NCI-H446 treated with DMSO at 0.1 percent for 48 hours (cell line): ENCODE results near the gene KIF17.
"Not testable (repeated sequence)": the region's sequence is repeated elsewhere in the genome, so short reads cannot be mapped to it uniquely, and the experiment has no call there.

ENCODE experiments used
- DNase-seq: peaks from one replicate; lab custom pipeline; 2025; lab: John Stamatoyannopoulos, UW

Gene KIF17

DNA sequence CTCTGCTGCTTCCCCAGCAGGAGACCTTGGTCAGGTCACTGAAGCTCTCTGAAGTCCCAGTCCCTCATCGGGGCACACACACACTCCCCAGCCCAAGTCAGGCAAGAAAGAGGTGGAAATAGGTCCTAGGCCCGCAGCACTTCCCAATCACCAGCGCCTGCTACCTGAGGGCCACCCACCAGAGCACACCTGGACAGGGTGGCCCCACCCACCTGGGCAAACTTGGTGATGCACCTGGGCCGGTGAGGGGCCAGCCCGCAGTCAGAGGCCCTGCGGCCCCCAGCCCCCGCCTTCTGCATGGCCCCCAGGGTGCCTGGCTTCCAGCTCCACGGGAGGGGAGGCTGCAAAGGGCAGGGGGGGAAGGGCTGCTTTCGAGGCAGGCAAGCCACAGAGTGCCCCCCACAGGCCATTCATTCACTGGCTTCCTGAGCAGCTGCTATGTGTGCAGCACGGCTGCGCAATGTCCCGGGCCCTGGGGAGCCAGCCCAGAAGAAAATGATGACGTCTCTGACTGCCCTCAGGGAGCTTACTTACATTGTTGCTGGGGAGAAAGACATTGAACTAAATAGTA, 10.0 kb upstream of the KIF17 start:
- DNase-seq, result no peak

DNA sequence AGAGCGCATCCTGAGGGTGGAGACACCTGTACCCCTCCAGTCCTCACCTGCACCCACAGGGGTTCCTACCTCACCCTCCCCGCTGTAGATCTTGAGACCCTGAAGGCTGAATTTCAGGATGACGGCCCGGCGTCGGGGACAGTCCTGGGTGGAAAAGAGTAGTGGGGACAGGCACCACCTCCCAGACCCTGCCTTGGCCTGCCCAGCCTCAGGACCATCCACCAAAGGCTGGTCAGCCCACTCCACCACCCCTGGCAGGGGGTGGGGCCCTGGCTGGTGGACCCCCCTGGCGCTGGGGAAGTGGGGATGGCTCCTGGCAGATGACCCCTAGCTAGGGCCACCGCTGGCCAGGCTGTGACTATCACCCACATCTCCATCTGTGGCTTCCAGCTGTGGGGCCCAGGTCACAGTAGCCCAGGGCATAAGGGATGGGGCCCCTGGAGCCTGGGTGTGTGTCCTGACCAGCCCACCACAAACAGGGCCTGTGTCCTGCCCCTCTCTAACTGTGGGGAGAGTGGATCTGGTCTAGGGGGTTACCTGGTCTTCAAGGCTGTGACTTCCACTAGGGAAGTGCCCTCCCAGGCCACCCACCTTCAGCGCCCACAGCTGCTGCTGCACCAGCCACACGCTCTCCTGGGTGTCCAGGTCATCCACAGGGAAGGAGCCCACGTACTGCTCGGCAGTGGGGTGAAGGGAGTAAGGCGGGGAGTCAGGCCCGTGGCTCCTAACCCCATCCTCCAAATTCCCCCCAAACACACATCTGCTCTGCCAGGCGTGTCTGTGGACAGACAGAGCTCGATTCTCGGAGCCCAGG, 9.3 kb upstream of the KIF17 start:
- DNase-seq, result no peak

DNA sequence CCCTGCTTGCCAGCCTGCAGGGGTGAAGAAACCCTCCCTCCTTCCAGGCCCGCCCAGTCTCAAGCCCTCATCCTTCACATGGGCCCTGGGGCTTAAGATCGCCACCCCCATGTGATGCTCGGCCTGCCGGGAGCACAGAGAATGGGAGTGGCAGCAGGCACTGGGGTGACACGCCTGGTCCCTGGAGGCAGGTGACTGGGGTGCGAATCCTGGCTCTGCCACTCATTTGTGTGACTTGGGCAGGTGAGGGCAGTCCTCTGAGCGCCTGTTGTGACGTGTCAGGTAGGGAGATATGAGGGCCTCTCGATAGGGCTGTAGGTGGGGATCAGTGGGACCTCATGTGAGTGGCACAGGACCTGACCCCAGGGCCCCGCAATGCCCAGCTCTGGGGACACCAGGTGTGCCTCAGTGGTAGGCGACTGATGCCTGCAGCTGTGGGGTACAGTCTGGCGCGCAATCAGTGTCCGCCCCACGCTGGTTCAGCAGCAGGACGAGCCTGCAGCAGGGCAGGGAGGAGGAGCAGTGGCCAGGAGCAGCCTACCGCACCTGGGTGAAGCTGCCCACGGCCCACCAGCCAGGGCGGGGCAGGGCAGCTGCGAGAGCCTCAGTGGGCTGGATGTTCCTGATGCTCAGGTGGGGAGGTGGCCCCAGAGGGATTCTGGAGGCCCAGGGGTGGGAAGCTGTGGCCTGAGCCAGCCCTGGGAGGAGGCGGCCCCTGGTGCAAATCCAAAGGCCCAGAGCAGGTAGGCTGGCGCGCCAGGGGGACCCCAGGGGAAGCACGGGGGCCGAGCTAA, 8.5 kb upstream of the KIF17 start:
- DNase-seq, result no peak

DNA sequence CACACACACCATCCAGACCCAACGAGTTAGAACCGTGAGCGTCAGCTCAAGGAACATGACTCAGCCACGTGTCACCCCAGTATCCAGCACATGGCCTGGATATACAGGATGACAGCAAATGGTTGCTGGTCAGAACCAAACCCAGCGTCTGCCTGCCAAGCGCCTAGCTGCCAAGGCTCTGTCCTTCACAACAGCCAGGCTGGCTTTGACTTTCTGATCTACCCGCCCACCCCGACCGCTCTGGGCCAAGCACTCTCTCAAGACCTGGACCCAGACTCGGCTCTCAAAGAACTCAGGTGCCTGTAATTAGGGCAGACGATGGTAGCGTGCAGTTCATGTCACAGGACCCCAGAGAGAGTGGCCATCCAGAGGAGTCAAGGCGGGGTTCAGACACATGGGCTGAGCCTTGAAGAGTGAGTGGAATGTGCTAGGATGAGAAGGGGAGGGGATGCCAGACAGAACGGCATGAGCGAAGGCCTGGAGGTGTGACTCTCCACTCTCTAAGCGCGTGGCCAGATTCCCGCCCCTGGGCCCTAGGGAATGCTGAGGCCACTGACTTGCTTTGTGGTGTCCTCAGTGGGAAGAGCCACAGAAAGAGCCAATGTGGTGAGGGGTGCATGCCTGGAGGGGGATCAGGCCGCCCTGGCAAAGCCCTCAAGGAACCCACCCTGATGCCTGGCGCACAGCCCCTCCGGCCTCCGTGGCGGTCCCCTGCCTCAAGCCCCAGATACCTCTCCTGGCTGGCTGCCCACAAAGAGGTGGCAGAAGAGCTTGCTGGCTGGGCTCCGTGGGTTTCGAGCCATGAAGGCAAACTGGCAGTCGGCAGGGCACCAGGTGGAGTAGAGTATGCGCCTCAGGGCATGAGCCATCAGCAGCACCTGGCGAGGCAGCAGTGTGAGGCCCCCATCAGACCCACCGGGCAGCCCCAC, 7.6 kb upstream of the KIF17 start:
- no peak for DNase-seq

DNA sequence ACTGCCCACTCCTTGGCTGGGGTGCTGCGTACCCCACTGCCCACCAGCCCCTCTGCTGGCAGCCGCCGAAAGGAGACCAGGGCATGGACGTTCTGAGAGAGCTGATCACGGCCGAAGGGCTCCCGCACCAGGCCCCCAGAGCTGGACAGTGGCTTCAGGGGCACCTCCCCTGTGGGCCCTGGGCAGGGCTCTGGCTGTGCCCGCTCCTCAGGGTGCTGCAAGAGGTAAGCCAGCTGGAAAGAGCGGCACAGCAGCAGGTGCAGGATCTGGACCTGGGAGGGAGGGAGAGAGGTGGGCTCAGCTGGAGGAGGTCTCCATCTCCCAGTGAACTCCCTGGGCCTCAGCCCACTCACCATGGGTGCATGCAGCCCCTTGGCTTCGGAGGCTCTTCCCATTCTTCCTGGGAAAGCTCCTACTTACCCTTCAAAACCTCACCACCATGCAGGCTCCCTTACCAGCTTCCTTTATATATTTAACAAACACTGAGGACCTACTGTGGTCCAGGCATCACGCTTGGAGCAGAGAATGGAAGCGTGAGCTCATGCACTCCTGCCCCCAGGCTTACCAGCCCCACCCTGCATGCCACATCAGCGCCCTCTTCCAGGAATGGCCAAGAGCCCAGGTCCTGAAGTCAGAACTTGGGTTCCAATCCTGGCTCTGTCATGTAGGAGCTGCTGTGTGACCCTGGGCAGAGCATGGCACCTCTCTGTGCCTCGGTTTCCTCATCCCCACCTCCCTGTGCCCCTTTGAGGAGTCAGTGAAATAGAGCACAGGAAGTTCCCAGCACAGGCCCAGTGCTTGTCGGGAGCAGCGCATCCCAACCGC, 6.8 kb upstream of the KIF17 start:
- no peak for DNase-seq

DNA sequence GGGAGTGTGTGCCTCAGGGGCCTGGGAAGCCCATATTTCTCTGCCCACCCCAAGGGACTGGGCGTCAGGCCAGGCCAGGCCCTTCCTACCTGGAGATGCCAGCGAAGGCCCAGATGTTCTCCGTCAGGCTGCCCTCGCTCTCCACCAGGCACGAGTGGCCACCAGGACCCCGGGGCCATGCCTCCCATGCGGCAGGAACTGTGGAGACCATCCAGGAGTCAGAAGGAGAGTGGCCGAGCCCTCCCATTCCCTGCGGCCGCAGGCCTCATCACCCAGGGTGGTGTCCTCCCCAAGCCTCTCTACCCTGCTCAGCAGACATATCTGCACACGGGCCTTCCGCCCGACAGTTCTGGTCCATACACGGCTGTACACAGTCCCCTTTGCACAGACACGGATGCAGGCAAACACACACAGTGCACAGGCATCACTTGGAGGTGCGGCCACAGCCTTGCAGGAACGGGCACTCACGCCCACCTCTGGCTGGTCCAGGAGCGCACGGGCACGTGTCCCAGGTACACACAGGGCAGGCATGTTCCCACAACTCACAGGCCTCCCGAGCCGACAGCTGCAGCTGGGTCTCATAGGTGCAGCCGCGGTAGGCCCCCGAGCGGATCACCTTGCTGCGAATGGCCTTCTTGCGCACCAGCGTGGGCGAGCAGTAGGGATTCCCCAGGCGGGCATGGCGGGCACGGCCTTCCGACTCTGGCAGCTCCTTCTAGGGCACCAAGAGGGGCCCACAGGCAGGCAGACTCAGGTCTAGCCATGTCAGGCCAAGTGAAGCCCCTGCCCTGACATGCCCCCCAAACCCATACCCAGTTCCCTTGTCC, 5.9 kb upstream of the KIF17 start:
- DNase-seq, result no peak

DNA sequence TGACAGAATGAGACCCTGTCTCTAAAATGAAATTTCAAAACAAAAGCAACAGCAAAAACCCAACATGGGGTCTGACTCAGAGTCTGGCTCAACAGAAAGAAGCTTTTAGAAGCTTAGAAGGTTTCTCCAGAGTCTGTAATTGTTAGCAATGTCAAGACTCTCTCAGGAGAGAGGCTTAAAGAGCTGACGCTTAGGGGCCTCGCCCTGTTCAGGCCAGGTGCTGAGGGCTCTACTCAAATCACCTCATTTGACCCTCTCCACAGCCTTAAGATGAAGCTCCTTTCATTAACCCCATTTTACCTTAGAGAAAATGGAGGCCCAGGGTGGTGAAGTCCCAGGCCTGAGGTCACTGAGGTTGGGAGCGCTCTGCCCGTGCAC, 5.3 kb upstream of the KIF17 start:
- no peak for DNase-seq

DNA sequence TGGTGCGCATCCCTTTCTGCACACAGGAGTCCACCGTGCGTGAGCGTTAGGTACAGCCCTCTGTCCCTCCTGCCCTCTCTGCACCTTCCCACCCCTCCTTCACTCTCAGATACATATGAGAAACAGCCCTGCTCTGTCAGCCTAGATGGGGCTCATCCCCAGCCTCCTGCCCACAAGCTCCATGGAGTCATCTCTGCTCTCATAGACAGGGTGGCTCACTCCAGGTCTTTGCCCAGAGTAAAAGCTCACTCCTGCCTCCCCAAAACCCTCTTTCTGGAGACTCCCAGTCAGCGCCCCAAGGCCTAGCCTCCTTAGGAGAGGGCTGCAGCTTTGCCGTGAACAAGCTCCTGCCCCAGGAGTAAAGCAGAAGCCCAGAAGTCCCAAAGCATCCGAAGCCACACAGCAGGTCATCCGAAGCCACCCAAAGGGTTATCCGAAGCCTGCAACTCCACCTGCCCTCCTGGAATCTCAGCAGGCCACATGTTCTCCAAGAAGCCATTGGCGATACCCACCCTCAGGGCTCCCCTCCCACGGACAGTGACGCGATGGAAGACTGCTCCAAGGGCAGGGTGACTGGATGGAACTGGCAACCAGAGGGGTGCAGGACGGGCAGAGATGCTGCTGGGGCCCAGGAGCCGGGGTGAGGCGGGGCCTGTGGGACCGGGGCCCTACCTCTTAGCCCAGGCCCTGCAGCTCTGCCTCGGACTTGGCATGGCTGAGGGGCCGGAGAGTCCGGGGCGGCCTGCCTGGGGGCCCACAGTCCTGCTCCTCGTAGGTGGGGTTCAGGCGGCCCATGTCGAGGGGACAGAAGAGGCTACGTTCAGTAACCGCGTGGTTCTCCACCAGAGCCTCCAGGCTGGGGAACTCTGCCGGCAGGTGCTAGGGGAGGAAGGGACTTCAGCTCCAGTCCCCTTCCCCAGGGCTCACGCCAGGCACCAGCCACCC, 3.6 kb upstream of the KIF17 start:
- DNase-seq, result no peak

DNA sequence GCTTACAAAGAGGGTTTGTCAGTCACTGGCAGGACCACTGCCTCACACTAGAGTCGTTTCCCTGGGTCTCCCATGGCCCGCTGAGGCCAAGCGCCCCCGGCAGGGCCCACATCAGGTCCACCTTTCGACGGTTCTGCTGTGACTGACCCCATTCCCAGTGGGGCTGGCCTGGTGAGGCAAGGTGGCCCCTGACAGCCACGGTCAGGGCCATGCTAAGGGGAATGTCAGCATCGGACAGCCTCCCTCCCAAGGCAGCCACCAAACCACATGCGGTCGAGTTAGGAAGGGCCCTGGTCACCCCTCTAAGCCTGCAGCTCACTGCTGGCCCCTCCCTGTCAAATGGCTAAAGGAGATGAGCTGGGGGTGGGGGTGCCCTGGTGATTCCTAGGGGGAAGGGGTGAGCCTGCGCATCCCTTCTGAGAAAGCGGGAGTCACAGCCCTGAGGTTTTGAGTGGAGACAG, 2.9 kb upstream of the KIF17 start:
- no peak for DNase-seq

DNA sequence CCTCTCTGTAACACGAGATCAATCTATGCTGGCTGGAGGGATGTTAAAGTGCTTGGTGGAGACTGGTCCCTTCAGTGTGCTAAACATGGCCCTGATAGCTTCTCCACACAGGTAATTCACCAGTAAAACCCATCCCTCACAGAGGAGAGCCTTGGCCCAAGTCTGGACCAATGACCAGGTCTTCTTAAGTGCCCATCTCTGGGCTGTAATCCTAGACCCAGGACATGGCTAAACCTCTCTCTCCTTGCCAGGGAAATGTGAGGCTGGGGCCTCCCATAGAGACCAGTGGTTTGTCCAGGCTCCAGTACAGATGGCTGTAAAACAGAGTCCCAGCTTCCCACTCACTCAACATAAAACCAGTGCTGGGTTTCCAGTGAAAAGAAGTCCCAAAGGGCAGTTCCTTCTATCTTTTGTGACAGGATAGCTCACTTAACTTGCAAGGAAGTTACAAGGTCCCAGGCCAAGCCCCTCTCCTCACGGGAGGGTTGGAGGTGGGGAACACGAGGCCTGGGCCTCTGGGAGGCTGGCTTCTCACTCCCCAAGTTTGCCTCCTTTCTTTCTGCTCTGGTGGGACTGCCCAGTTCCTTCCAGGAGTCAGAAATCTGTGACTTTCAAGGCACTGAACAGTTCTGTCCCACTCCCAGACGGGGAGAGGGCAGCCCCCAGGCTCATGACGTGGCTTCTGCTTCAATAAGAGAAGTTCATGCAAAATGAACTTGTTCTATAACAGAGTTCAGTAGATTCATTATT, 2.2 kb upstream of the KIF17 start:
- no peak for DNase-seq

DNA sequence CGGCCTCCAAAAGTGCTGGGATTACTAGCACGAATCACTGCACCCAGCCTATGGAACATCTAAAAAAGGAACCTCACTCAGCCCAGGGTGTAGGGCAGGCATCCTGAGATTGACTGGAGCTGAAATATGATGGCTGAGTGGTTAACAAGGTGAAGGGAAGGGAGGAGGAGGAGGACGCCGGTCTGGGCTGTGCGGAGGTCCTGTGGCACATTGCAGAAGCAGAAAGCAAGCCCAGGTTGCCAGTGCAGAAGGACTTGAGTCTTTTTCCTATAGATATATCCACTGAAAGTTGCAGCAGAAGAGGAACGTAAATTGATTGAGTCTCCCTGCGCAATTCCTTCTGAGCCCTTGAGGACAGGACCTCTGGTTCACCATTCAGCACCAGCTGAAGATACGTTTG, 1.5 kb upstream of the KIF17 start:
- DNase-seq, result no peak

DNA sequence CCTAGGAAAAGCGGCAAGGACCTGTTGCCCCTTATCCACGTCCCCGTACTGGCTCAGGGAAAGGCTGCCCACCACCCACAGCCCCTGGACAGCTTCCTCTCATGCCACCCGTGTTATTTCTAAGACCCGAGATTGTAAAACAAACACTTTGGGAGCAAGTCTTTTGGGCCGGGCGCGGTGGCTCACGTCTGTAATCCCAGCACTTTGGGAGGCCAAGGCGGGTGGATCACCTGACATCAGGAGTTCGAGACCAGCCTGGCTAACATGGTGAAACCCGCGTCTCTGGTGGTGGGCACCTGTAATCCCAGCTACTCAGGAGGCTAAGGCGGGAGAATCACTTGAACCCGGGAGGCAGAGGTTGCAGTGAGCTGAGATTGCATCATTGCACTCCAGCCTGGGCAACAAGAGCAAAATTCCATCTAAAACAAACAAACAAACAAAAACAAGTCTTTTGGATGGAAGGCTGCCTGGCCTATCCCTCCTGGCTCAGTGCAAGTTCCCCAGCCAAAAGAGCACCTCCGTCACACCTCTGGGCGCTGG, 606 bp upstream of the KIF17 start:
- not testable (repeated sequence) for DNase-seq

DNA sequence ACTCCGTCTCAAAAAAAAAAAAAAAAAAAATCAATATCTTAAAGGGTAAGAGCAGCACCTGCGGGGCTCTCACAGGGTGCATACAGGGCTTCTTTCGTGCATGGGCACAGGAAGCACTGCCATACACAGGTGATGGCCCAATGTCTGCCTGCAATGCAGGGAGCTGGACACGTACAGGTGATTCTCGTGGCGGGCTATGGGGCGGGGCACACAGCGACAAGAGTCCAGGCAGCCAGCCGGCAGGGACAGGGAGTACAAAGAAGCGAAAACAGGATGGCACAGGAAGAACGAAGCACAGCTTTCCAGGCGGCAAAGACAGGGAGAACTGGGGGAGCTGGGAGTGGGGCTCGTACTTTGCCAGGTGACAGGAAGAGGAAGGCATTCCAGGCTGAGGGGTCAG, 1.6 kb downstream of the KIF17 start:
- no peak for DNase-seq

DNA sequence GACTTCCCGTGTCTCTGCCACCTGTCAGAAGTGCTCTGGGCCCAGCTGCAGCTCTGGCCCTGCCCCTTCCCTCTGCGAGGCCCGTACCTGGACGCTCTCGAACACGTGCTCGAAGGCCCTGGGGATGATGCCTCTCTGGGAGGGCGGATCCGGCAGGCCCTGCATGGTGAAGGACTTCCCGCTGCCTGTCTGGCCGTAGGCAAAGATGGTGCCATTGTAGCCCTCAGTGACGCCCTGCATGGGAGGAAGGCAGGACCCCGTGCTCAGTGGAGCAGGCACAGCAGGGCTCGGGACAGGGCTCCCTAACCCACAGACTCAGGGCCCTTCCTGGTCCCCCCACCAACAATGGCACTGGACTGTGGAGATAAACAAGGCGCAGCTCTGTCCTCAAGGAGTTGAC, 2.4 kb downstream of the KIF17 start:
- DNase-seq, result no peak

DNA sequence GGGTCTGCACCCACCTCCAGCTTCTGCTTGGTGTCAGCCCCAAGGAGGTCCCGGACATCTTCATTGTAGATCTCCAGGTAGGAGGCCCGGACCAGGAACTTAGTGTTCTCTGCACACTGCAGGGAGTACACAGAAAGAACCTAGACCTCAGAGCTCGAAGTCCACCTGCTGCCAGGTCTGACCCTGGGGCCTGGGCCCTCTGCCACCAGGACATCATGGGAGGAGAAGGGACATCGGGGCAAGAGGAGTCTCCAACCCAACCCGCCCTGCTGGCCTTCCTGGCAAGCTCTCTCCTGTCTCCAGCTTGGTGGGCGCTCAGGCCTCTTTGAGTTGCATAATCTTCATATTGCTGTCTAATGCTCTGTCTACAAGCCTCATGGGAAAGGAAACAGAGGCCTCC, 4.4 kb downstream of the KIF17 start:
- DNase-seq, result no peak

DNA sequence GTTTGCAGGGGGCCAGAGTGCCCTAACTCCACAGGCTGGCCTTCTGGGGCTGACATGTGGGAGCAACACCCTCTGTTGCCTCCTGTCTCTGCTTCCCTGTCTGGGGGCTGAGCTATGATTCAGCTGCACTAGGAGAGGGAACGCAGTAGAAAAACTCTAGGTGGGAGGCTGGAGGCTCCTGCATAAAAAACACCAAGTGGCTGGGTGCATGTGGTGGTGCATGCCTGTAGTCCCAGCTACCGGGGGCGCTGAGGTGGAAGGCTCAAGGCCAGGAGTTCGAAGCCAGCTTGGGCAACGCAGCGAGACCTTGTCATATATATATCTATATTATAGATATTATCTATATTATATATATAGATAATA, 5.6 kb downstream of the KIF17 start:
- DNase-seq, result no peak

DNA sequence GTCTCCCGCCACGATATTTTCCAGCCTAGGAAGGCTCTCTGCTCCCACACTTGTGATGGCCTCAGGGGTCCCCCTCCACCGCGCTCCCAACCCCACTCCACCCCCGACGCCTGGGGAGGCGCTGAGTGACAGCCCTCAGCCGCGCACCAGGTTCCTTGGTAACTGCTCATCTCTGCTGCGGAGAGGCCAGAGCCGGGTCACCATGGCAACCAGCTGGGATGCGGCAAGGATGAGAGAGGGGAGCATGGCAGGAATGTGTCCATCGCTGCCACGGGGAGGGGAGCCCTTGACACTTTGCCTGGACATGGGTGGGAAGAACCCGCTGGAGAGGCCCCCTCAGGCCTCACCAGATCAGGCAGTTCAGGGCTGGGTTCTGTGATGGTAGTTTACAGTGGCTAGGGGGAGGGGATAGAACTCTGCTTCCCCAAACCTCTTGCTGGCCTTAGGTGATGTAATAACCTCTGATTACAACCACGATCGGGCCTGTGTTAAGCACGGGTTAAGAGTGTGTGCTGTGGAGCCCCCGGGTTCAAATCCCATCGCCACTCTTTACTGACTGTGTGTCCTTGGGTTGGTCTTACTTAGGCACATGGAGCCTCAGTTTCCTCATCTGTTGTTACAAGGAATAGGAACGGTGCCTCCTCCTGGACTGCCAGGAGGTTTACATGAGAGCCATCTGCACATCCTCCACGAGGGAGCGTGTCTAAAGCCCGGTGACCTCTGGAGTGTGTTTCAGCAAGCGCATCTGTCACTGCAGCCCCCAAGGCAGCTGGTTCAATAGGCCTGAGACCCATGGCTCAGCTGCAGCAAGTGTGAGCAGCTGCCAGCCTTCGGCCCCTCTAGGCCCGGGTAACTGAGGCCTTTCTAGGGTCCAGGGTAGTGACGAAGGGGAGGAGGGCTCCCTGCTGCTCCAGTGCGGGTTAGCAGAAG, 6.3 kb downstream of the KIF17 start:
- DNase-seq, result no peak
